H9 (cell line): ENCODE measurements around the gene RAB29. TPM values are rescaled to one million over a fixed set of nuclear protein-coding genes. Genes with fewer than 3 reads are reported as not detected.

ENCODE experiments used
- DNase-seq: peaks from one replicate; pipeline ENCODE4 v3.0.0-alpha.2; 2017
- H2AFZ ChIP-seq: one replicate; pipeline ENCODE4 v1.6.1; 2013; ENCODE audit warnings: mild to moderate bottlenecking, low read length, control low read depth, moderate library complexity
- H2AK5ac ChIP-seq: 2 replicates; pipeline ENCODE4 v1.6.1; 2013; ENCODE audit warnings: low read length, control low read depth, mixed read lengths; ENCODE audit not compliant: insufficient read length
- H2BK120ac ChIP-seq: one replicate; pipeline ENCODE4 v1.6.1; 2013; ENCODE audit warnings: low read depth, mild to moderate bottlenecking, low read length, control low read depth, inconsistent platforms; ENCODE audit not compliant: poor library complexity, severe bottlenecking
- H2BK12ac ChIP-seq: 2 replicates; pipeline ENCODE4 v1.6.1; 2013; ENCODE audit warnings: low read length, control low read depth, mixed read lengths, low read depth; ENCODE audit not compliant: insufficient read length
- H2BK15ac ChIP-seq: 2 replicates; pipeline ENCODE4 v1.6.1; 2013; ENCODE audit warnings: low read depth, low read length, control low read depth
- H2BK20ac ChIP-seq: one replicate; pipeline ENCODE4 v1.6.1; 2013; ENCODE audit warnings: low read depth, mild to moderate bottlenecking, low read length, control low read depth, inconsistent platforms; ENCODE audit not compliant: poor library complexity, severe bottlenecking
- H2BK5ac ChIP-seq: 2 replicates; pipeline ENCODE4 v1.6.1; 2013; ENCODE audit warnings: low read length, control low read depth, mixed read lengths; ENCODE audit not compliant: insufficient read length
- H3K14ac ChIP-seq: 2 replicates; pipeline ENCODE4 v1.6.1; 2013; ENCODE audit warnings: low read length, control low read depth; ENCODE audit not compliant: insufficient read depth
- H3K18ac ChIP-seq: 2 replicates; pipeline ENCODE4 v1.6.1; 2013; ENCODE audit warnings: low read depth, mild to moderate bottlenecking, mixed read lengths, low read length, control low read depth; ENCODE audit not compliant: insufficient read length
- H3K23ac ChIP-seq: 2 replicates; pipeline ENCODE4 v1.6.1; 2013; ENCODE audit warnings: low read length, control low read depth, mixed read lengths, low read depth; ENCODE audit not compliant: insufficient read length
- H3K23me2 ChIP-seq: 2 replicates; pipeline ENCODE4 v1.6.1; 2013; ENCODE audit warnings: low read depth, mild to moderate bottlenecking, mixed read lengths, low read length, control low read depth; ENCODE audit not compliant: insufficient read length, poor library complexity, severe bottlenecking
- H3K27ac ChIP-seq: 2 replicates; pipeline ENCODE4 v1.5.1; 2013; ENCODE audit warnings: low read length, control low read depth, mixed read lengths, low read depth; ENCODE audit not compliant: insufficient read length
- H3K27me3 ChIP-seq: 2 replicates; pipeline ENCODE4 v1.6.1; 2013; ENCODE audit warnings: low read length, control low read depth, inconsistent platforms; ENCODE audit not compliant: insufficient read depth
- H3K4ac ChIP-seq: 2 replicates; pipeline ENCODE4 v1.6.1; 2013; ENCODE audit warnings: low read depth, mild to moderate bottlenecking, control low read depth, inconsistent platforms, low read length, moderate library complexity
- H3K4me1 ChIP-seq: 2 replicates; pipeline ENCODE4 v1.6.1; 2013; ENCODE audit warnings: low read length, control low read depth, inconsistent platforms; ENCODE audit not compliant: insufficient read depth
- H3K4me2 ChIP-seq: 2 replicates; pipeline ENCODE4 v1.6.1; 2013; ENCODE audit warnings: low read length, control low read depth, mixed read lengths; ENCODE audit not compliant: insufficient read length, insufficient read depth
- H3K56ac ChIP-seq: 2 replicates; pipeline ENCODE4 v1.6.1; 2013; ENCODE audit warnings: low read depth, mild to moderate bottlenecking, mixed read lengths, low read length, control low read depth; ENCODE audit not compliant: insufficient read length
- H3K79me1 ChIP-seq: 2 replicates; pipeline ENCODE4 v1.6.1; 2013; ENCODE audit warnings: low read depth, mild to moderate bottlenecking, moderate library complexity, low read length, control low read depth, inconsistent platforms; ENCODE audit not compliant: insufficient read depth, poor library complexity, severe bottlenecking
- H3K79me2 ChIP-seq: 2 replicates; pipeline ENCODE4 v1.6.1; 2013; ENCODE audit warnings: low read length, control low read depth, inconsistent platforms; ENCODE audit not compliant: insufficient read depth
- H3K9ac ChIP-seq: 2 replicates; pipeline ENCODE4 v1.6.1; 2013; ENCODE audit warnings: low read length, control low read depth, mixed read lengths; ENCODE audit not compliant: insufficient read length; ENCODE audit errors: extremely low read depth
- H3K9me3 ChIP-seq: one replicate; pipeline ENCODE4 v1.6.1; 2013; ENCODE audit warnings: low read depth, low read length, inconsistent platforms; ENCODE audit not compliant: control insufficient read depth
- H3T11ph ChIP-seq: one replicate; pipeline ENCODE4 v1.6.1; 2013; ENCODE audit warnings: mild to moderate bottlenecking, low read length, control low read depth, inconsistent platforms
- H4K20me1 ChIP-seq: one replicate; pipeline ENCODE4 v1.6.1; 2013; ENCODE audit not compliant: control insufficient read depth, insufficient read length, insufficient read depth
- H4K5ac ChIP-seq: 2 replicates; pipeline ENCODE4 v1.6.1; 2013; ENCODE audit warnings: low read depth, mild to moderate bottlenecking, mixed read lengths, low read length, control low read depth; ENCODE audit not compliant: insufficient read length
- H4K8ac ChIP-seq: replicated peaks from 2 replicates; pipeline ENCODE4 v1.6.1; 2013; ENCODE audit warnings: low read length, control low read depth, mixed read lengths, low read depth; ENCODE audit not compliant: insufficient read length
- H4K91ac ChIP-seq: 2 replicates; pipeline ENCODE4 v1.6.1; 2013; ENCODE audit warnings: low read depth, mild to moderate bottlenecking, moderate library complexity, mixed read lengths, low read length, control low read depth; ENCODE audit not compliant: insufficient read length
- H3K27ac Mint-ChIP-seq, 3 experiments: 2 replicates in 2 of 3; 3 replicates in 1 of 3; pipeline ENCODE4 v1.8.0; 2020 to 2021; ENCODE audit warnings: mixed read lengths in 3 of 3, mild to moderate bottlenecking in 1 of 3, moderate library complexity in 1 of 3
- H3K27me3 Mint-ChIP-seq: 2 replicates; pipeline ENCODE4 v1.8.0; 2021; ENCODE audit warnings: low read depth, mild to moderate bottlenecking, moderate library complexity, mixed read lengths
- H3K36me3 Mint-ChIP-seq, 3 experiments: 2 replicates in 2 of 3; 3 replicates in 1 of 3; pipeline ENCODE4 v1.8.0; 2020 to 2021; ENCODE audit warnings: low read depth in 3 of 3, mixed read lengths in 3 of 3; ENCODE audit not compliant: insufficient read depth in 1 of 3
- H3K4me1 Mint-ChIP-seq, 2 experiments: 2 replicates each; pipeline ENCODE4 v1.8.0; 2020; ENCODE audit warnings: mixed read lengths in 2 of 2
- H3K4me3 Mint-ChIP-seq, 2 experiments: 2 replicates in 1 of 2; 3 replicates in 1 of 2; pipeline ENCODE4 v1.8.0; 2020 to 2021; ENCODE audit warnings: mild to moderate bottlenecking in 2 of 2, mixed read lengths in 2 of 2, moderate library complexity in 1 of 2
- H3K9me3 Mint-ChIP-seq, 2 experiments: 2 replicates in 1 of 2; 3 replicates in 1 of 2; pipeline ENCODE4 v1.8.0; 2020; ENCODE audit warnings: mild to moderate bottlenecking in 2 of 2, mixed read lengths in 2 of 2, moderate library complexity in 1 of 2
- CTCF ChIP-seq: fragments of 200-600 bp; sonication (generic); conservative IDR thresholded peaks from 3 replicates; pipeline ENCODE4 v1.8.0; 2021; ENCODE audit warnings: antibody characterized with exemption, mild to moderate bottlenecking
- WGBS: extraction: QIAGEN DNeasy Blood & Tissue Kit; methylation state at CpG from one replicate; pipeline ENCODE4 v1.1.7; 2013; ENCODE audit warnings: missing lambda C conversion rate, low lambda C conversion rate, mixed read lengths; ENCODE audit not compliant: insufficient read length; ENCODE audit errors: extremely low coverage; 5-methylcytosine and 5-hydroxymethylcytosine counted together
- total RNA-seq: library from RNA; stranded (reverse); gene quantifications from 2 replicates; pipeline ENCODE4 v1.2.1, GENCODE V29; 2021

Gene RAB29
- total RNA-seq, 1 experiment from 2014 or later = 4.2 TPM

- Mint-ChIP-seq H3K27me3 (peaks cover 3% of the 10 kb centered on the region; the same call in 1 of the 2 replicates), H3K9me3 (no peaks in the 10 kb centered on the region; a peak in 1 of 5 replicates), H3K4me1 (no peaks in the 10 kb centered on the region), H3K4me3 (no peak overlapping the region), H3K27ac (no peak overlapping the region; a peak in 1 of 7 replicates), H3K36me3 (no peaks in the 10 kb centered on the region)
- no peak overlapping the region for H4K5ac ChIP-seq
- no peaks in the 10 kb centered on the region for H3K79me1 ChIP-seq
- no peak overlapping the region for H2BK15ac ChIP-seq
- H4K20me1 ChIP-seq = no peaks in the 10 kb centered on the region
- no peak overlapping the region for H3K9ac ChIP-seq
- no peak overlapping the region for H3K56ac ChIP-seq
- no peak overlapping the region for H3K4me2 ChIP-seq
- no peaks in the 10 kb centered on the region for H3K23me2 ChIP-seq
- no peak overlapping the region for H3K18ac ChIP-seq
- H2BK5ac ChIP-seq = no peak overlapping the region
- no peak overlapping the region for H3K23ac ChIP-seq
- no peak overlapping the region for H3K14ac ChIP-seq
- H4K91ac ChIP-seq = no peak overlapping the region
- DNase-seq = no peak
- H3K27ac ChIP-seq = no peak overlapping the region
- no peak overlapping the region for H3K4ac ChIP-seq
- no peaks in the 10 kb centered on the region for H3K9me3 ChIP-seq
- no peak overlapping the region for H2AK5ac ChIP-seq
- no peak overlapping the region for H3T11ph ChIP-seq
- H3K4me1 ChIP-seq = no peaks in the 10 kb centered on the region
- WGBS = no CpG with 5 or more reads among the region's 3 CpGs
- H3K79me2 ChIP-seq = no peaks in the 10 kb centered on the region
- no peak overlapping the region for H2BK120ac ChIP-seq
- no peak overlapping the region for H2AFZ ChIP-seq
- H3K27me3 ChIP-seq = no peaks in the 10 kb centered on the region
- no peak for TF ChIP-seq CTCF
- no peak overlapping the region for H4K8ac ChIP-seq
- no peak overlapping the region for H2BK12ac ChIP-seq
- no peak overlapping the region for H2BK20ac ChIP-seq
Observed at GRCh38 chr1:205760606-205761005, 14.7 kb downstream of the RAB29 start.
